Neural cell (in vitro differentiated cells): Measurements from ENCODE around the gene TAF1C. TPM values are rescaled to one million over a fixed set of nuclear protein-coding genes. Genes with fewer than 3 reads are reported as not detected.

Source experiments
- H2AFZ ChIP-seq: fragments of 200-600, 300-800 bp; sonication (generic), shearing (Covaris generic); 2 replicates; pipeline ENCODE4 v1.6.0; 2014; ENCODE audit warnings: low read depth, mild to moderate bottlenecking, antibody characterized with exemption, low read length, moderate library complexity
- H3F3A ChIP-seq: fragments of 200-600 bp; shearing (Covaris generic); 2 replicates; pipeline ENCODE4 v1.6.1; 2016; ENCODE audit warnings: mild to moderate bottlenecking, moderate library complexity, mixed read lengths, antibody characterized with exemption, low read length; ENCODE audit not compliant: insufficient read depth, poor library complexity, severe bottlenecking
- H3K27ac ChIP-seq: fragments of 200-600, 300-800 bp; sonication (generic), shearing (Covaris generic); 2 replicates; pipeline ENCODE4 v1.5.1; 2014; ENCODE audit warnings: mild to moderate bottlenecking, low read length, moderate library complexity
- H3K27me3 ChIP-seq: fragments of 300-800, 200-600 bp; sonication (generic), shearing (Covaris generic); 2 replicates; pipeline ENCODE4 v1.6.0; 2014; ENCODE audit warnings: mild to moderate bottlenecking, low read depth, low read length, moderate library complexity; ENCODE audit not compliant: insufficient read depth
- H3K36me3 ChIP-seq: fragments of 300-800, 200-600 bp; sonication (generic), shearing (Covaris generic); 2 replicates; pipeline ENCODE4 v1.5.1; 2014; ENCODE audit warnings: mild to moderate bottlenecking, antibody characterized with exemption, low read length, moderate library complexity; ENCODE audit not compliant: insufficient read depth
- H3K4me2 ChIP-seq: fragments of 300-800, 200-600 bp; sonication (generic), shearing (Covaris generic); 2 replicates; pipeline ENCODE4 v1.6.0; 2014; ENCODE audit warnings: mild to moderate bottlenecking, low read length
- H3K4me3 ChIP-seq: fragments of 300-800, 200-600 bp; sonication (generic), shearing (Covaris generic); 2 replicates; pipeline ENCODE4 v1.5.1; 2014; ENCODE audit warnings: mild to moderate bottlenecking, low read length, moderate library complexity
- H3K79me2 ChIP-seq: fragments of 200-600 bp; shearing (Covaris generic); replicated peaks from 2 replicates; pipeline ENCODE4 v1.6.0; 2014; ENCODE audit warnings: mild to moderate bottlenecking, low read length, moderate library complexity; ENCODE audit not compliant: insufficient read depth
- H3K9ac ChIP-seq: fragments of 300-800, 200-600 bp; sonication (generic), shearing (Covaris generic); 2 replicates; pipeline ENCODE4 v1.6.1; 2016; ENCODE audit warnings: mild to moderate bottlenecking, low read length, mixed read lengths
- H3K9me2 ChIP-seq: fragments of 200-600 bp; shearing (Covaris generic); 2 replicates; pipeline ENCODE4 v1.6.1; 2016; ENCODE audit warnings: mild to moderate bottlenecking, low read length, mixed read lengths; ENCODE audit not compliant: insufficient read depth
- H3K9me3 ChIP-seq: fragments of 200-600, 300-800 bp; sonication (generic), shearing (Covaris generic); 2 replicates; pipeline ENCODE4 v1.6.1; 2016; ENCODE audit warnings: mild to moderate bottlenecking, mixed run types, low read length, moderate library complexity, mixed read lengths
- H4K20me1 ChIP-seq: fragments of 200-600 bp; shearing (Covaris generic); 2 replicates; pipeline ENCODE4 v1.6.1; 2016; ENCODE audit warnings: mild to moderate bottlenecking, mixed run types; ENCODE audit not compliant: insufficient read depth
- EP300 ChIP-seq: fragments of 450-650 bp; conservative IDR thresholded peaks from 2 replicates; pipeline ENCODE4 v1.6.1; 2014; ENCODE audit warnings: antibody characterized with exemption, mild to moderate bottlenecking, moderate library complexity; ENCODE audit not compliant: poor library complexity, severe bottlenecking
- EZH2 ChIP-seq: fragments of 200-600, 300-800 bp; shearing (Covaris generic), sonication (generic); IDR thresholded peaks from 2 replicates; pipeline ENCODE4 v1.6.1; 2014; ENCODE audit warnings: antibody characterized with exemption, low read length, borderline replicate concordance, mild to moderate bottlenecking; ENCODE audit not compliant: insufficient read depth, poor library complexity, severe bottlenecking
- MXI1 ChIP-seq: fragments of 450-650 bp; conservative IDR thresholded peaks from 2 replicates; pipeline ENCODE4 v1.6.1; 2014; ENCODE audit warnings: antibody characterized with exemption, mild to moderate bottlenecking; ENCODE audit not compliant: poor library complexity, severe bottlenecking
- POLR2AphosphoS5 ChIP-seq: IDR thresholded peaks from 2 replicates; pipeline ENCODE4 v1.6.1; 2012
- RAD21 ChIP-seq: fragments of 450-650 bp; conservative IDR thresholded peaks from 2 replicates; pipeline ENCODE4 v1.6.1; 2014; ENCODE audit warnings: antibody characterized with exemption, mild to moderate bottlenecking, moderate library complexity
- SMC3 ChIP-seq: fragments of 450-650 bp; conservative IDR thresholded peaks from 2 replicates; pipeline ENCODE4 v1.6.1; 2014; ENCODE audit warnings: antibody characterized with exemption, mild to moderate bottlenecking, moderate library complexity; ENCODE audit not compliant: poor library complexity
- TAF1 ChIP-seq: IDR thresholded peaks from 2 replicates; pipeline ENCODE4 v1.6.1; 2012; ENCODE audit warnings: low read depth
- polyA plus RNA-seq: library from polyadenylated mRNA; depleted of rRNA; stranded (reverse); fragments of >200 nt; gene quantifications from 2 replicates; pipeline ENCODE4 v1.2.3, GENCODE V29; 2014
- TF ChIP-seq, protein P1 (sequence below): IDR thresholded peaks from 2 replicates; pipeline ENCODE4 v1.6.1; 2012; ENCODE audit warnings: borderline replicate concordance
- TF ChIP-seq, protein P2 (sequence below): fragments of 450-650 bp; IDR thresholded peaks from 2 replicates; pipeline ENCODE4 v1.5.1; 2014; ENCODE audit warnings: antibody characterized with exemption, mild to moderate bottlenecking, moderate library complexity; ENCODE audit not compliant: poor library complexity, severe bottlenecking

Gene TAF1C
- polyA plus RNA-seq, 1 donor from 2014 or later, result 25.5 TPM

DNA sequence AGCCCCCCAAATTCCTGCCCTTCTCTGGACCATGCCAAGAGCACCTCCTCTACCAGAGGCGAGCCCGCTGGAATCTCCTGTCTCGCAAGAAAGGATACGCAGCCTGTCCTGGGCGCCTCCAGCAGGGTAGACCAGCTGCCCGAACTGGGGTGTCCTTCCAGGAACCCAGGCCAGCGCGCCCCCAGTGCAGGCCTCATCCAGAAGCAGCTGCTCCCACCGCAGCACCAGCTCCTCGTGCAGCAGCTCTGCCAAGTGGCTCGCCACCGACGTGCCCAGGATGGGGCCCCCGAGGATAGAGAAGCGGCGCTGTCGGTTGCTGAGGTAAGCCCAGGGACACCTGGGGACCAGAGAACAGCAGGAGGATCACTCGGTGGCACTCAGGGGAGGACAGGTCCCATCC, 4.8 kb downstream of the TAF1C start:
- Histone ChIP-seq H3K27ac (no peak overlapping the region), H3K79me2 (peaks cover 17% of the 10 kb centered on the region), H3K9ac (no peak overlapping the region), H3K36me3 (no peaks in the 10 kb centered on the region), H3K4me2 (no peak overlapping the region), H3K4me3 (no peak overlapping the region), H4K20me1 (no peaks in the 10 kb centered on the region), H2AFZ (no peak overlapping the region), H3K9me3 (no peaks in the 10 kb centered on the region), H3F3A (no peaks in the 10 kb centered on the region), H3K27me3 (no peaks in the 10 kb centered on the region), H3K9me2 (no peaks in the 10 kb centered on the region)
- TF ChIP-seq RAD21 (no peak), SMC3 (no peak), POLR2AphosphoS5 (no peak), MXI1 (no peak), EP300 (no peak), EZH2 (no peak), TAF1 (no peak)
- TF ChIP-seq, protein P1, sequence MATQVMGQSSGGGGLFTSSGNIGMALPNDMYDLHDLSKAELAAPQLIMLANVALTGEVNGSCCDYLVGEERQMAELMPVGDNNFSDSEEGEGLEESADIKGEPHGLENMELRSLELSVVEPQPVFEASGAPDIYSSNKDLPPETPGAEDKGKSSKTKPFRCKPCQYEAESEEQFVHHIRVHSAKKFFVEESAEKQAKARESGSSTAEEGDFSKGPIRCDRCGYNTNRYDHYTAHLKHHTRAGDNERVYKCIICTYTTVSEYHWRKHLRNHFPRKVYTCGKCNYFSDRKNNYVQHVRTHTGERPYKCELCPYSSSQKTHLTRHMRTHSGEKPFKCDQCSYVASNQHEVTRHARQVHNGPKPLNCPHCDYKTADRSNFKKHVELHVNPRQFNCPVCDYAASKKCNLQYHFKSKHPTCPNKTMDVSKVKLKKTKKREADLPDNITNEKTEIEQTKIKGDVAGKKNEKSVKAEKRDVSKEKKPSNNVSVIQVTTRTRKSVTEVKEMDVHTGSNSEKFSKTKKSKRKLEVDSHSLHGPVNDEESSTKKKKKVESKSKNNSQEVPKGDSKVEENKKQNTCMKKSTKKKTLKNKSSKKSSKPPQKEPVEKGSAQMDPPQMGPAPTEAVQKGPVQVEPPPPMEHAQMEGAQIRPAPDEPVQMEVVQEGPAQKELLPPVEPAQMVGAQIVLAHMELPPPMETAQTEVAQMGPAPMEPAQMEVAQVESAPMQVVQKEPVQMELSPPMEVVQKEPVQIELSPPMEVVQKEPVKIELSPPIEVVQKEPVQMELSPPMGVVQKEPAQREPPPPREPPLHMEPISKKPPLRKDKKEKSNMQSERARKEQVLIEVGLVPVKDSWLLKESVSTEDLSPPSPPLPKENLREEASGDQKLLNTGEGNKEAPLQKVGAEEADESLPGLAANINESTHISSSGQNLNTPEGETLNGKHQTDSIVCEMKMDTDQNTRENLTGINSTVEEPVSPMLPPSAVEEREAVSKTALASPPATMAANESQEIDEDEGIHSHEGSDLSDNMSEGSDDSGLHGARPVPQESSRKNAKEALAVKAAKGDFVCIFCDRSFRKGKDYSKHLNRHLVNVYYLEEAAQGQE, result no peak
- TF ChIP-seq, protein P2, sequence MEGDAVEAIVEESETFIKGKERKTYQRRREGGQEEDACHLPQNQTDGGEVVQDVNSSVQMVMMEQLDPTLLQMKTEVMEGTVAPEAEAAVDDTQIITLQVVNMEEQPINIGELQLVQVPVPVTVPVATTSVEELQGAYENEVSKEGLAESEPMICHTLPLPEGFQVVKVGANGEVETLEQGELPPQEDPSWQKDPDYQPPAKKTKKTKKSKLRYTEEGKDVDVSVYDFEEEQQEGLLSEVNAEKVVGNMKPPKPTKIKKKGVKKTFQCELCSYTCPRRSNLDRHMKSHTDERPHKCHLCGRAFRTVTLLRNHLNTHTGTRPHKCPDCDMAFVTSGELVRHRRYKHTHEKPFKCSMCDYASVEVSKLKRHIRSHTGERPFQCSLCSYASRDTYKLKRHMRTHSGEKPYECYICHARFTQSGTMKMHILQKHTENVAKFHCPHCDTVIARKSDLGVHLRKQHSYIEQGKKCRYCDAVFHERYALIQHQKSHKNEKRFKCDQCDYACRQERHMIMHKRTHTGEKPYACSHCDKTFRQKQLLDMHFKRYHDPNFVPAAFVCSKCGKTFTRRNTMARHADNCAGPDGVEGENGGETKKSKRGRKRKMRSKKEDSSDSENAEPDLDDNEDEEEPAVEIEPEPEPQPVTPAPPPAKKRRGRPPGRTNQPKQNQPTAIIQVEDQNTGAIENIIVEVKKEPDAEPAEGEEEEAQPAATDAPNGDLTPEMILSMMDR, result no peak

DNA sequence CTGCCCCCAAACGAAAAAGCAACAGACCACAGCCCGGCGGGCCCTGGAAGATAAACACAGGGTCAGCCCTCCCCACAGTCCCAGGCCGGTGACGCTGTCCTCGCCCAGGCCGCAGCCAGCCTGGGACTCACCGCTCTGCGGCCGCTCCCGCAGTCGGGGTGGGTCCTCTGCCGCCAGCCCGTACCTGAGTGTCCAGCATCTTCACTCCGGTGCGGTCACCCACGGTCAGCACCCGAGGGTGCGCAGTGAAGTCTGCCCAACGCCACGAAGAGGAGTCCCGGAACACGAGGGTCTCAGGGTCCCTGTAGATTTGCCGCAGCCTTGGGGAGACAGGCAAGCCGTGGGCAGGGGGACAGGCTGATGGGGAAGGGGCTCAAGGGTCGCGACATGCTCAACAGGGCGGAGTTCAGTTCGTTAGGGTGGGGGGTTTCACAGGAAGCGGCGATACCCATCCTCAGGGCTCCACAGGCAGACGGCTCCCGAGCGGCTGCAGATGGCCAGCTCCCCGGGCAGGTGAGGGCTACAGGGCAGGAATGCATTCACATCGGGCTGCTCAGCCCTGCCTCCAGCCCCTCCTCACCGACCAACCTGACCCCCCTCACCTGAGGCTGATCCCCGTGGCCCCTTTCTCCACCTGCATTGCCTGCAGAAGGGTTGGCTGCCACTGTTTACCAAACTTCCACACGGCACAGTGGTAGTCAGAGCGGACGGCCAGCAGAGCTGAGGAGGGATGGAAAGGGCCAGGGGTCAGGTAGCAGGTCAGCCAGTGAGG, 5.5 kb downstream of the TAF1C start:
- Histone ChIP-seq H3F3A (no peaks in the 10 kb centered on the region), H3K9me2 (no peaks in the 10 kb centered on the region), H3K27ac (no peak overlapping the region), H3K27me3 (no peaks in the 10 kb centered on the region), H3K9ac (no peak overlapping the region), H3K4me2 (no peak overlapping the region), H3K79me2 (peaks cover 12% of the 10 kb centered on the region), H3K36me3 (no peaks in the 10 kb centered on the region), H4K20me1 (no peaks in the 10 kb centered on the region), H3K9me3 (no peaks in the 10 kb centered on the region), H2AFZ (no peak overlapping the region), H3K4me3 (no peak overlapping the region)
- TF ChIP-seq EZH2 (no peak), POLR2AphosphoS5 (no peak), SMC3 (no peak), EP300 (no peak), TAF1 (no peak), MXI1 (no peak), RAD21 (no peak)
- TF ChIP-seq, protein P2, result no peak
